Activated CD8-positive, alpha-beta memory T cell treated with anti-CD3 and anti-CD28 coated beads for 48 hours (primary cell): ENCODE measurements around the gene SACS.

Experiments used
- DNase-seq, 3 experiments: peaks; one replicate each; pipeline ENCODE4 v3.0.0-alpha.2; 2020; ENCODE audit warnings: low read depth in 2 of 3, low spot score in 2 of 3

SACS gene

GRCh38 chr13:23433171-23434153 is at the start of gene SACS:
Gene SACS, minus strand, starts transcription at chr13:23433702. Its CDS starts 22,463 bp downstream, at chr13:23411239.
- no peak for DNase-seq

DNA sequence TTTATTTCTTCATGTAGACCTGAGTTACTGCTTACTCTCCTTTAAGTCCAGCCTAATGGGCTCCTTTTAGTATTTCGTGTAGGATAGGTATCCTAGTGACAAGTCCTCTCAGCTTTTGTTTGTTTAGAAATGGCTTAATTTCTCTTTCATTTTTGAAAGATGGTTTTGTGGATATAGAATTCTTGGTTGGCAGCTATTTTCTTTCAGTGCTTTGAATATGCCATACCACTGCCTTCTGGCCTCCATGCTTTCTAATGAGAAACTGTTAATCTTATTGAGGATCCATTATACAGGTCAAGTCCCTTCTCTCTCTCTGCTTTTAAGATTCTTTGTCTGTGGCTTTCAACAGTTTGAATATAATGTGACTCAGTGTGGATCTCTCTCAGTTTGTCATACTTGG is 46.8 kb upstream of the SACS start:
- no peak for DNase-seq

- DNase-seq, result no peak
These were observed 43.6 kb upstream of the SACS start for GRCh38 chr13:23477101-23477500.

DNA sequence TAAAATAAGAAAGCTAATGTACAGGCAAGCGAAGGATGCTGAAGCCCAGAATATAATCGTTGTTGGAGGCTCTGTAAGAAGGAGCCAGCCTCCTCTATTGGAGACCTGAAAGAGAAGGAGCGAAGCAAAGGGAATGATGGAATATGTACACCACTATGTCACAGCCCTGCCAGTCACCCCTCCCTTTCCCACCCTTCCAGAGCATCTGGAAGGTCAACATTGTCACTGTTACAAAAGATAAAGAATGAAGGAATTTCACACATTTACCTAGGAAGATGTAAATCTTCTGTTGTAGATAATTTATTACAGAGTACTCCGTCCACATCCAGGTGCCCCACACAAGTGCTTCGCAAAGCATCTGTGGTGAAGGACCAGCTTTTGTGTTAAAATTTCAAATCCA is 39.7 kb upstream of the SACS start:
- no peak for DNase-seq

DNA sequence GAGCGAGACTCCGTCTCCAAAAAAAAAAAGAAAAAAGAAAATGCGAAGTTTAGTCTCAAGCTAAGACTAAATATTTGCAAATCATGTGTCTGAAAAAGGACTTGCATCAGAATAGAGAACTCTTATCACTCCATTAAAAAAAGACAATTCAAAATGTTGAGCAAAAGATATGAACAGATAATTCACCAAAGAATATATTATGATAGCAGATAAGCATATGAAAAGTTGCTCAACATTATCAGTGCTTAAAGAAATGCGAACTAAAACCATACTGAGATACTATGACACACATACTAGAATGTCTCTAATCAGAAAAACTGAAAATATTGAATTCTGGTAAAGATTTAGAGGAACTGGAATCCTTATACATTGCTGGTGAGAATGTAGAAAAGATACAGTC is 38.7 kb upstream of the SACS start:
- DNase-seq, result no peak

- no peak for DNase-seq
These were observed 37.5 kb upstream of the SACS start for GRCh38 chr13:23470790-23471614.

DNA sequence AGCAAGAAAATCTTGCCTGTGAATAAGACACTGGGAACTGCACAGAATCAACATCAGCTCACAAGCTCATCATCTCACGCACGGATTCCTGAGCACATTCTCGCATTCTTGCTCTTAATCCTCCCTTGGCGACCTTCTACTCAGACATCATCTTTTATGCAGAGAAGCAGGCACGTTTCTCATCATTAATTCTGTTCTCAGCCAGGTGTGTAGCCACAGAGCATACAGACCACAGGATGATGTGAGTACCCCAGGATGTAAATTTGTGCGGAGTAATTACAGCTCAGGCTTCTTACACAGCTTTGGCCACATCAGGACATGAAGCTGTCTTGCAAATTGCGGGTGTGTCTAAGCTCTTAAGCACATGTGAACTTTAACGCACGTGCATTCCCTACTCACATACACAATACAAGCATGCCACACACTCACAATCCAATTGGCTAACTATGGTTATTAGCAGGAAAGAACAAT is 36.5 kb upstream of the SACS start:
- no peak for DNase-seq

DNA sequence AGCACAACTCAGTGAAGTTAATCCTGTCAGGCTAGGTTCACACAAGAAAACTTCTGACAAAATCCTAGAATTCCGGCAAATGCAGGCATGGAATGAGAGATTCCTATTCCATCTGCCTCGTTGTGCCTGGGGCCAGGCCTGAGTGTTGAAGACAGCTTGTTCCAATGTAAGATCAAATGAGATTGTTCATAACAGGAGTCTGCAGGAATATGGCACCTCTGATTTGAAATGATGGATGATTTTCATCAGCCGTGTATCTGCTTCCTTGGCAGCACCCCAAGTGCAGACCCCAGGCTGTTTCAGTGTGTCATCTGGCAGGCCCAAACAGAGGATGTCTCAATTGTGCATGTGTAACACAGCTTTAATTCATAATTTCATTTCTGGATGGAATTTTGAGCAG is 35.3 kb upstream of the SACS start:
- no peak for DNase-seq

- no peak for DNase-seq
These were observed 34.4 kb upstream of the SACS start for GRCh38 chr13:23467932-23468278.

DNA sequence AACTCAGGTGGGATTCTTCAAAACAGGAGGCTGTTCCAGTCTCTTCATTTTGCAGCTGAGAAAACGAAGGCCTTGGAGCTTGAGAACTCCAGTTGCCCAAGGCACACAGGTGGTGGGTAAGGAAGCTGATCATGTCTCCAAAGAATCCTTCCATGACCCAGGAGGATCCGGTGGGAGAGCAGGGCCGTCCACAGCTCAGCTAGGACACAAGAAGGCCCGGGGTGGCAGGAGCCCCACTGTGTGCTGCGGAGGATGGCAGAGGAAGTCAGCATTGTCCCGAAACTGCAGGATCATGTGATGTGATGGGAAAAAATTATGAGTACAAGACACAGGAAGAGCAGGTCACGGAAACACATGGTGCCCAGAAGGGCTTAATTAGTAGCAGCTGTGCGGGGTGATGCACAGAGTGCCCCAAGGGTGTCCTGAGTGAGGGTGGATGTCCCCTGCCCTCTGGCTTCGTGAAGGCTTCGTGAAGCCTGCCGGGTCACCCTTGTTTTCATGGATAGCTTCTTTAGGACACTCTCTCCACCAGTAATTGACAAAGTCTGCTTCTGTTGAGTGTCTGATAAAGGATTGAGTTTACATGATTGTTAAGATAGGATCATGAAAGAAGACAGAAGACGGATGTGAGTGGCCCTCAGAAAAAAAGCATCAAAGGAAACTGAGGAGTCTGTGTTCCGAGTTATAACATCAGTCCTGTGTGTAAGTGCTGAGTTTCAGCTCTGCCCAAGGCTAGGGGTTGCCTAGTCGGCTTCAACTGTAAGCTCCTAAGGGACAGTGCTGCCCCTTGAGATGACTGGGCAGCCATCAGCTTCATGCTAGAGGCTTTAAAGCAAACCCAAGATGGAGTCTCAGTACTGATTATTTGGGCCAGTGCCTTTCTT is 33.8 kb upstream of the SACS start:
- DNase-seq, result no peak

GRCh38 chr13:23466144-23467002 is 32.9 kb upstream of the SACS start:
- peak; percentile 34 to 41 (median 39) for DNase-seq

- DNase-seq, result no peak
These were observed 30.2 kb upstream of the SACS start for GRCh38 chr13:23463661-23464060.

GRCh38 chr13:23462815-23463559 is 29.5 kb upstream of the SACS start:
- DNase-seq, result no peak

- no peak for DNase-seq
These were observed 28.0 kb upstream of the SACS start for GRCh38 chr13:23461544-23461943.

DNA sequence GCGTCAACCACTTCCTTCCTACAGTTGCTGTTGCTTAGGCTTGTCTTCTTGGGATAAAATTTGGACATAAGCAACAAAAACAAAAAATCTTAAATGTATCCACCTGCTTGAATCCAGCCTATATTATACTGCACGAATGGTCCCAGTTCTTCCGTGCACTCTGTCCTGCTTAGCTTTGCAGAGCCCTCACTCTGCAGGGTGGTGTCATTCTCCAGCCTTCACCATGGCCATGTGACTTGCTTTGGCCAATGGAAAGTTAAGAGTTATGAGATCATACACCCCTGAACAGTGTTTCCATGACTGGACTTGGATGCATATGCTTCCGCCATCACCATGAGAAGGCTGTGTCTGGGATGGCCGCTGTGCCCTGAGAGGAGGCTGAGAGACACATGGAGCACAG is 27.4 kb upstream of the SACS start:
- DNase-seq, result no peak

DNA sequence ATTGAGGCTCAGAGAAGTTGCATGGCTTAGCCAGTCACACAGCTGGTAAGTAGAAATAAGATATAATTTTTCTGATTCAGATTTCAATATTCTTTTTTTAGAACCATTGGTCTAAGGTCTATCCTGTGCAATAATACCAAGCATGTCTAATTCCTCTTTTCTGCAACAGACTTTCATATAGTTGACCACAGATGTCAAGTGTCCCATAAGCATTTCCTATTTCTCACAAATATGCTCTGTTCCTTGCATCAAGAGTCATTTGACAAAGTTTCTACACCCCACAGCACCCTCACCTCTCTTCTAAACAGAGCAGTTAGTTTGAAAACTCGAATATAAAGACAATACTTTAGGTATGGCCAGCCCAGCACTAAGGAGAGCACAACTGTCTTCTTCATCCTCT is 26.8 kb upstream of the SACS start:
- DNase-seq, result no peak

- DNase-seq, result no peak
These were observed 25.5 kb upstream of the SACS start for GRCh38 chr13:23458989-23459388.

DNA sequence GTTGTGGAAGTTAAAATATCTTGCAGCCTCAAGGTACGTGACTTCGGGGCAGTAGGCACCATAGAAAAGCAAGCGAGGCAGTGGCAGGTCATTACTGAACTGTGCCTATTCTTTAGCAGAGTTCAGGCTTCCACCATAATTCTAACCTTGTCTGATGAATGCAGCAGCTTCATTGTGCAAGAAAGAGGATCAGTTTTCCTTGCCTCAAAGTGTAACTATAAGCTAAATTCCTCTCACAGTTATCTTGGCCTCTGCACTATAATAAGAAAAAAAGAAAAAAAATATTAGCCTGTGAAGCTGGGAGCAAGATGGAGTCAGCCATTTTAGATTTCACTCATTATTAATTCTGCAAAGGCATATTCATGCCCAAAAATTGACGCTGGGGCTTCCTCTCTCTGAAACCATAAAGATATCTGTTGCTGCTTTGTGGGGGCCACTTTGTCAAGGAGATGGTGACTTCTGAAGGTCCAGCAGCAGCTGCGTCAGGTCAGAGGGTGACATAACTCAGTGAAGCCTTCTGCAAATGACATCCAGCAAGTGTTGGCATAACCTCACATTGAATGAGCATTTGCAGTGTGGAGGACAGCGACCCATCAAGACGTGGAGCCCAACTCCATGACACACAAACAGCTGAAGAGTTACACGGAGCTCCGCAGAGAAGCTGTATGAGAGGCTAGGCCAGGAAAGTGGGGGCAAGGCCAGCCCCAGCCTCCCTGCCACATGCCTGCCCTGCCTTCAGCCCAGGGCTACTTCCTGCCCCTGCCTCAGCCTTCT is 23.1 kb upstream of the SACS start:
- no peak for DNase-seq
